ENCODE measurements around the gene MRPL34. TPM values are rescaled to one million over a fixed set of nuclear protein-coding genes. Genes with fewer than 3 reads are reported as not detected.
A peak's percentile ranks its signal among the peaks of the same experiment; 100 is the strongest.

Gene MRPL34
- total RNA-seq, 1 donor from 2014 or later: 136 TPM

GRCh38 chr19:17324357-17325114, 18.9 kb downstream of the MRPL34 start:
- intact Hi-C loops (cut with DNase I): no loop called here
- no peak for DNase-seq (ENCODE audit: low spot score)

GRCh38 chr19:17325133-17325532, 19.5 kb downstream of the MRPL34 start:
- no peak for DNase-seq (ENCODE audit: low spot score)
- intact Hi-C loops (cut with DNase I): no loop called here

DNA sequence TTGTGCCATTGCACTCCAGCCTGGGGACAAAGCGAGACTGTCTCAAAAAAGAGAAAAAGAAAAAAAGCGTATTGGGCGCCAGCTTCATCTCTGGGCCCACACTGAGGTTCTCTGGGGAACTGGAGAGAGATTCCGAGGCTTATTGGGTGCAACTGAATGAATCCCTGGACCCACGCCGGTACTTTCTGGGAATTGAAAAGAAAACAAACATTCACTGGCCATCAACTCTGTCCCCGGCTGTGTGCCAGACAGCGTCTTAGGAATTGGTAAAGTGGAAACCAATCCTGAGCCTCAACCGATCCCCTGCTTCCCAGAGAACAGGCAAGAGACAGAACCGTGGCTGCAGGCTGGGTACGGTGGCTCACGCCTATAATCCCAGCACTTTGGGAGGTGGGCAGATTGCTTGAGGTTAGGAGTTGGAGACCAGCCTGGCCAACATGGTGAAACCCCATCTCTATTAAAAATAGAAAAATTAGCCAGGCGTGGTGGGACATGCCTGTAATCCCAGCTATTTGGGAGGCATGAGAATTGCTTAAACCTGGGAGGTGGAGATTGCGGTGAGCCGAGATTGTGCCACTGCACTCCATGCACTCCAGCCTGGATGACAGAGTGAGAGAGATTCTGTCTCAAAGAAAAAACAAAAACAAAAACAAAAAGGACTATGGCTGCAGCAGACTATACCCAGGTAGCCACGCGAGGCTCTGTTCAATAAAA, 20.4 kb downstream of the MRPL34 start:
- intact Hi-C loops (cut with DNase I): no loop called here
- DNase-seq (ENCODE audit: low spot score): no peak

GRCh38 chr19:17326595-17326966, 20.9 kb downstream of the MRPL34 start:
- intact Hi-C loops (cut with DNase I): no loop called here
- no peak for DNase-seq (ENCODE audit: low spot score)

GRCh38 chr19:17327068-17327653, 21.5 kb downstream of the MRPL34 start:
- intact Hi-C loops (cut with DNase I): no loop called here
- no peak for DNase-seq (ENCODE audit: low spot score)

GRCh38 chr19:17327654-17328516, 22.2 kb downstream of the MRPL34 start:
- no peak for DNase-seq (ENCODE audit: low spot score)
- intact Hi-C loops (cut with DNase I): no loop called here

DNA sequence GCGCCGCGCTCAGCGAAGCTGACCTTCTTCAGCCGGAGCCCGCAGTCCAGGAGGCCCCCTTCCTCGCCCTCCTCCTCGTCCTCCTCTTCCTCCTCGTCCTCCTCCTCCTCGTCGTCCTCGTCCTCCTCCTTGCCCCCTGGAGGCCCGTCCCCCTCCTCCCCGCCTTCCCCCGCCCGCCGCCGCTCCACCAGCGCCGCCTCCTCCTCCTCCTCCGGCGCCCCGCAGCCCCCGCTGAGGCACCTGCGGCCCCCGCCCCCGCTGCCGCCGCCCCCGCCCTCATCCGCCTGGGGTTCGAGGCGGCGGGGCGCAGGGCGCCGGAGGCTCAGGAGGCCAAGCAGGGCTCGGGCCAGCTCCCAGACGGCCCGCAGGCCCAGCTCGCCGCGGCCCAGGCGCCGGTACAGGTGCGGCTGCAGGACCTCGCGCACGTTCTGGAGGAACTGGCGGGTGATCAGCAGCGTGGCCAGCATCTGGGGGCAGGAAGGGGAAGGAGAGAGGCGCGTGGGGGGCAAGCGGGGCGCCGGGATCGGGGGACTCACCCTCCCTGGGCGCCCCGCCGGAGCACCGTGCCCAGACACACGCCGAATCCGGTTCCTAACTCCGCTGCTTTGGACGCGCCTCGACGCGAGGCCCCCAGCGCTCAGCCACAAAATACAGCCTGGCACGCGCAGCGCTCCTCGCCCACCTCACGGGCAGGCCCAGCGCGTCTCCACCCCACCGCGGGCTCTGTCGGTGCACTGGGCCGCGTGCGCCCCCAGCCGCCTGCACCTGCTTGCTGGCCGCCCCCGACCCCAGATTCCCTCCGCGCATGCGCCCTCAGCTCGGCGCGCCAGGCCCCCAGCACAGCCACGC, 23.1 kb downstream of the MRPL34 start:
- intact Hi-C loops (cut with DNase I): no loop called here
- DNase-seq (ENCODE audit: low spot score): no peak

DNA sequence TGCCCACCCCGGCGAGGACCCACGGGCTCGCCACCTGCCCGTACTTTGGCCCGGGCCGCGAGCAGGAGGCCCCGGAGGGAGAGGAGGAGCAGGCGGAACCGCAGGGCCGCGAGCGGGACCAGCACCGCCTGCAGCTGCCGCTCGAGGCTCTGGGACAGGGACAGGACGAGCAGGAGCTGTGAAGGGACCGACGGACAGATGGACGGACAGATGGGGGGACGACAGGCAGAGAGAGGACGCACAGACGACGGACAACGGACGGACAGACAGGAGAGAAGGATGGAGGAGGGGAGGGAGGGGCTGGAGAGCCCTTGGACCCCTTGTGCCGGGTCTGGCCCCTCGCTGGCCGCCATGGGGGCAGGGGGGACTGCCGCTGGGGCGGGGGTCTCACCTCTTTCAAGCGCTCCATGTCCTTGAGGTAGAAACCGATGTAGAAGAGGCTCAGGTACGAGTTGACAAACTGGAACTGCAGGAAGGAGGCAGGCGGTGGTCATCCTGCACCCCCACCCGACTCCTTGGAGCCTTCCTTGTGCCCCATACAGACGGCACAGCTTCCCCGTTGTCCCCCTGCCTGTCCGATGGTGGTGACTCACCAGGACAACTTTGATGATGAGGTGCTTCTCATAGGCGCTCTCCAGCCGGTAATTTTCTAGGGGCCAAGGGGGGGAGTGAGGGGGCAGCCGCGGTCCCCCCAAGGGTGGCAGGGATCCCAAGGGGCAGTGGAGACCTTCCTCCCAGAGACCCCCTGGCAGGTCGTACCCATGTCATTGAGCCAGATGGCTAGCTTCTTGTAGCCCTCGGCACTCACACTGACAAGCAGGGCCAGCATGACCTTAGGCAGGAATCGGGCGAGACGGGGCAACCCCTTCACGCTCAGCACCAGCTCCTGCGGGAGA, 23.9 kb downstream of the MRPL34 start:
- intact Hi-C loops (cut with DNase I): no loop called here

GRCh38 chr19:17330262-17331044, 24.8 kb downstream of the MRPL34 start:
- intact Hi-C loops (cut with DNase I): no loop called here
- DNase-seq (ENCODE audit: low spot score): no peak

More for the DNA sequence above, 23.9 kb downstream of the MRPL34 start:
- DNase-seq (ENCODE audit: low spot score): no peak

DNA sequence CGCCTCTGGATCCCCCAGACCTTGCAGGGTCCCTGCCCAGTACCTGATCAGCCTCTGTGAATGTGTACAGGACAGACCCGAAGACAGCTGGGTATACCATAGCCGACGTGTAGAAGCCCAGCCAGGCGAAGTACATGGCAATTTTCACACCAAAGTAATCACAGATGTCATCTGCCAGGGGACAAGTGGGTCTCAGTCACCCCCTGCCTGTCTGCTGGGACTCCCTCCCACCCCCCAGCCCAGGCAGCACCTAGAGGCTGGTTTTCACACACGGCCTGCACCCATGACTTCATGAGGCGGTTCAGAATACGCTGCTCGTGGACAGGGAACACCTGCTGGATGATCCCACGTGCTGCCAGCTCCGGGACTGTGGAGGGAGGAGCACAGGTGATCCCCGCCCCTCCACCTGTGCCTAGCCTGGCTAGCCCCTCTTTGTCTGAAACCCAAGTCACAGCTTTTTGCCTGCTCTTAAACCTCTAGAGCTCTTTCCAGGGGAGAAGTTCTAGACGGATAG, 25.4 kb downstream of the MRPL34 start:
- no peak for DNase-seq (ENCODE audit: low spot score)
- intact Hi-C loops (cut with DNase I): no loop called here

DNA sequence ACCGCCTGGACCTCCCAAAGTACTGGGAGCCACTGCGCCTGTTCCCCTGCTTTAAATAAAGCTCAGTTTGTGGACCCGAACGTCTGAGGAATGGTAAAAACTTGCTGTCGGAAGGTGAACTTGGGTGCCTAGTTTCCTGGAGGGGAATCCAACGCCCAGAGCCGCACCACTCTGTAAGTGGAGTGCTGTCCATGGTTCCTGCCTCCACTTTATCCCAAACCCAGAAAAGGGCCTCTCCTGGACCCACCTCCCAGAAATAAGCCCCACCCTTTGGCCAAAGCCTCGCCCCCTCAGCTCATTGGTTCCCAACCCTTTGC, 26.6 kb downstream of the MRPL34 start:
- intact Hi-C loops (cut with DNase I): no loop called here
- DNase-seq (ENCODE audit: low spot score): no peak

DNA sequence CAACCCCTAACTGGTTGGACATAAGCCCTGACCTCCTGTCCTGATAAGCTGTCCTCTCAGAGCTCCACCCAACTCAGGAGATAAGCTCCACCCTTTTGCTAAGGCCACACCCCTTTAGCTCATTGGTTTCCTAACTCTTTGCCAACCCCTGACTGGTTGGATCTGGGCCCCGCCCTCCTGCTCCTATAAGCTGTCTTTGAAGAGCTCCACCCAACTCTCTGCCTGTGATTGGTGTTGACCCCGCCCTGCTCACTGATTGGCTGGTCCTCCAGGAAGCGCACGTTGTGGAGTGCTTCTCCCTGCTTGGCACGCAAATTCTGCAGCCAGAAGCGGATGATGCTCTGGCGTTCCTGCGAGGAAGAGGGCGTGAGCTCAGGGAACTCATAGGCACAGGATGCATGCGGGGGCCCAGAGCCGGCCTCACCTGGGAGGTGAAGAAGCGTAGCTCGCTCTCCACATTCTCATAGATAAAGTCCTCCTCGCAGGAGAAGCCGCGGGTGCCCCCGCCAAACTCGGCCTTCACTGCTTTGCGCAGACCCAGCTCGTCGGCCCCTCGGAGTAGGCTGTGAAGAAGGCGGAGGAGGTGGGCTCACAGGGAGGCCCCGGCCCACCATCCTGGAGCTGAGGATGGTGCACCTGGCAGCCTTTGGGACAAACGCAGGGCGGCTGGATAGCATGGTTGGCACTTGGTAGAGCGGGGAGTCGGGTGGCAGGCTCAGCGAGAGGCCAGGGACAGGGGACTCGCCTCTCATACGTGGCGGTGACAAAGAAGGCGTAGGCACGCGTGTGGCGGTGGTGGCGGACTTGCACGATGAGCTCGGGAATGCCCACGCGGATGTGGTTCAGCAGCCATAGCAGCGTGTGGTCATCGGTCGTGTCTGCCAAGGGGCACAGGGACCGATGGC, 27.3 kb downstream of the MRPL34 start:
- intact Hi-C loops (cut with DNase I): no loop called here
- DNase-seq (ENCODE audit: low spot score): no peak

- intact Hi-C loops (cut with DNase I): no loop called here
- no peak for DNase-seq (ENCODE audit: low spot score)
Observed at GRCh38 chr19:17333611-17334413, 28.1 kb downstream of the MRPL34 start.

- intact Hi-C loops (cut with DNase I): loop anchor here (5.0 kb wide), 1 partner anchor 32 kb away; the partner anchor contains the start of gene ABHD8
Observed at GRCh38 chr19:17334414-17335409, 29.0 kb downstream of the MRPL34 start, which contains the start of gene ANO8. Gene ANO8 (minus strand): TSS chr19:17334855. CDS start chr19:17334670, 185 bp downstream.

More at GRCh38 chr19:17334414-17335409, 29.0 kb downstream of the MRPL34 start, which contains the start of gene ANO8:
- DNase-seq (ENCODE audit: low spot score): peak; percentile 97

Measured in cardiac septum (tissue), 1 donor.